ENCODE results near the gene ABCC3.

ABCC3 gene

DNA sequence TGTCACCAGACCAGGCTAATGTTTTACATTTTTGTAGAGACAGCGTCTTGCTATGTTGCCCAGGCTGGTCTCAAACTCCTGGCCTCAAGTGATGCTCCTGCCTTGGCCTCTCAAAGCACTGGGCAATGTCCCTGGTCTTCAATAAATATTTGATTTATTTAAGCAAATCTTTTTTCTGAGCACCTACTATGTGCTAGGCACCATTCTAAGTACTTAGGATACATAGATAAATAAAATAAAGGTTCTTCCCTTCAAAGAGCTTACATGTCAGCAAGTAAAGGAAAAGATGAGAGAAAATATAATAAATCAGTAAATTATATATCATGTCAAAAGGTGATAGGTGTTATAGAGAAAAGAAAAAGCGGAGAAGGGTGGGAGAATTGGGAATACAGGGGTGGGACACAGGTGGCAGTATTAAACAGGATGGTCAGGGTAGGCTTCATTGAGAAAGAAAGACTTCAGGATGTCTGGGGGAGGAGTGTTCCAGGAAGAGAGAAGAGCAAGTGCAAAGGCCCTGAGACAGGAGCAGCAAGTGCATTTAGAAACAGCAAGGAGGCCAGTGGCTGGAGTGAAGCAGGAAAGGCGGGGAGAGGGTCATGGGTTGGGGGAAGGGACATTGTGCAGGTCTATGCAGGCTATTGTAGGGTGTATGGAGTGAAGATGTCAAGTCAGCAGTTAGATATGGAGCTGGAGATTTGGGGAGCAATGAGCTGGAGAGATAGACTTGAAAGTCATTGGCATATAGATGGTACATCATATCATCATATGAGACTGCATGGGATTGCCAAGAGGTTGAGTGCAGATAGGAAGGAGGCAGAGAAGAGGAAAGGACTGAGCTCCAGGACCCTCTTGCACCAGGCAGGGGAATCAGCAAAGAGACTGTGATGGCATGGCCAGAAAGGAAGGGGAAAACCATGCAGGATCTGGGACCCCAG, 11.3 kb downstream of the ABCC3 start:
- no peak for DNase-seq (ENCODE audit: low spot score)
- TF ChIP-seq, protein P1, sequence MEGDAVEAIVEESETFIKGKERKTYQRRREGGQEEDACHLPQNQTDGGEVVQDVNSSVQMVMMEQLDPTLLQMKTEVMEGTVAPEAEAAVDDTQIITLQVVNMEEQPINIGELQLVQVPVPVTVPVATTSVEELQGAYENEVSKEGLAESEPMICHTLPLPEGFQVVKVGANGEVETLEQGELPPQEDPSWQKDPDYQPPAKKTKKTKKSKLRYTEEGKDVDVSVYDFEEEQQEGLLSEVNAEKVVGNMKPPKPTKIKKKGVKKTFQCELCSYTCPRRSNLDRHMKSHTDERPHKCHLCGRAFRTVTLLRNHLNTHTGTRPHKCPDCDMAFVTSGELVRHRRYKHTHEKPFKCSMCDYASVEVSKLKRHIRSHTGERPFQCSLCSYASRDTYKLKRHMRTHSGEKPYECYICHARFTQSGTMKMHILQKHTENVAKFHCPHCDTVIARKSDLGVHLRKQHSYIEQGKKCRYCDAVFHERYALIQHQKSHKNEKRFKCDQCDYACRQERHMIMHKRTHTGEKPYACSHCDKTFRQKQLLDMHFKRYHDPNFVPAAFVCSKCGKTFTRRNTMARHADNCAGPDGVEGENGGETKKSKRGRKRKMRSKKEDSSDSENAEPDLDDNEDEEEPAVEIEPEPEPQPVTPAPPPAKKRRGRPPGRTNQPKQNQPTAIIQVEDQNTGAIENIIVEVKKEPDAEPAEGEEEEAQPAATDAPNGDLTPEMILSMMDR (IDR thresholded peaks at IDR 0.05; ENCODE audit: extremely low read depth, missing control alignments) = no peak

DNA sequence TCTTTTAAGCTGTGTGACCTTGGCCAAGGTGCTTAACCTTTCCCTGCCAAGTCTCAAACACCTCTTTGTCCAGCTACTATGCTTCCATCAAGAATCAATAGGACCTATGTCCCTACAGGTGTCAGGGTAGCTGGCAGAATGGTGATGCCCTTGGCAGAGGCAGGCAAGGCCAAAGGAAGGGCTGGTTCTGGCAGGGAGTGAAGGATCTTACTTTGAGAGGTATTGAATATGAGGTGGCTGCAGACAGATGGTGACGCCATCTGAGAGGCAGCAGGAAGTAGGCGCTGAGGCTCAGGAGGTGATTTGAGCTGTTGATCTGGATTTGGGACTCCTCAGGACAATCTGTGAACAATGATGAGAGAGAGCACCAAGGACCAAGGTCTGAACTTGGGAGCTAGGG, 12.5 kb downstream of the ABCC3 start:
- TF ChIP-seq, protein P1 (IDR thresholded peaks at IDR 0.05; ENCODE audit: extremely low read depth, missing control alignments) = no peak
- no peak for DNase-seq (ENCODE audit: low spot score)

DNA sequence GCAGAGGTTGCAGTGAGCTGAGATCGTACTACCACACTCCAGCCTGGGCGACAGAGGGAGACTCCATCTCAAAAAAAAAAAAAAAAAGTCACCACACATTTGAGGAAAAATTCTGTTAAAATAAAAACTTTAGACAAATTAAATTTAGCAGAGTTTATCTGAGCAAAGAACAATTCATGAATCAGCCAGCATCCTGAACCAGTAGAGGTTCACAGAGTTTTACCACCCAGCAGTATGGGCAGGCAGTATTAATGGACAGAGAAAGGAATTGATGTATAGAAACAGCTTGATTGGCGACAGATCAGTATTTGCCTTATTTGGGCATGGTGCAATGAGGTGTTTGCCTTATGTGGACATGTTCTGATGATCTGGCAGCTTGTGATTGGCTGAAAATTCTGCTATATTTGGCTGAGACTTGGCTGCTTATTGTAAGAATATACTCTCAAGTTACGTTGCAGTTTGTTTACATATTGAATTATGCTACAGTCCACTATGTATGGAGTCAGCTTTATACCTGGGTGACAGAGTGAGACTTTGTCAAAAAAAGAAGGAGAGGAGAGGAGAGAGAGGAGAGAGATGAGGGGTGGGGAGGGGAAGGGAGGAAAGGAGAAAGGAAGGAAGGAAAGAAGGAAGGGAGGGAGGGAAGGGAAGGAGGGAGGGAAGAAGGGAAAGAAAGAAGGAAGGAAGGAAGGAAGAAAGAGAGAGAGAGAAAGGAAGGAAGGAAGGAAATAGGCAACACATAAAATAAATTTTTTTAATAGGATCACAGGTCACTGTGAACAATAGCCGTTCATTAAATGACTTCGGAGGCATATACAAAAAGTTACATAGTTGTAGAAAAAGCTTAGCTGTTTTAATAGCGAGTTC, 14.6 kb downstream of the ABCC3 start:
- TF ChIP-seq, protein P1 (IDR thresholded peaks at IDR 0.05; ENCODE audit: extremely low read depth, missing control alignments) = no peak
- DNase-seq (ENCODE audit: low spot score) = no peak

DNA sequence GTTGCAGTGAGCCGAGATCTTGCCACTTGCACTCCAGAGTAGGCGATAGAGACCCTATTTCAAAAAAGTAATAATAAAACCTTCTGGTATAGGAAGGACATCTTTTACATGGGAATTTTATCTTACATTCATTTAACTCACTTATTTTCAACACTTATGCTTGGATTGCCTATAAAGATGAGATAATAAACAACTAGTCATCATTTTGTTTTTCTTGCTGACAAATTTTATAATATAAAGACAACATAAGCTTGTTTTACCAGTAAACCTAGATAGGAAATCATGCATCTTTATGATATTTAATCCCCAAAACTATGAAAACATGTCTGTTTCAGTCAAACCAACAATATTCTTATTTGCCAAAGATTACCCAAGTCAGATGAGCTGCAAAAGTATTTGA, 17.0 kb downstream of the ABCC3 start:
- TF ChIP-seq, protein P1 (IDR thresholded peaks at IDR 0.05; ENCODE audit: extremely low read depth, missing control alignments) = no peak
- DNase-seq (ENCODE audit: low spot score) = no peak

DNA sequence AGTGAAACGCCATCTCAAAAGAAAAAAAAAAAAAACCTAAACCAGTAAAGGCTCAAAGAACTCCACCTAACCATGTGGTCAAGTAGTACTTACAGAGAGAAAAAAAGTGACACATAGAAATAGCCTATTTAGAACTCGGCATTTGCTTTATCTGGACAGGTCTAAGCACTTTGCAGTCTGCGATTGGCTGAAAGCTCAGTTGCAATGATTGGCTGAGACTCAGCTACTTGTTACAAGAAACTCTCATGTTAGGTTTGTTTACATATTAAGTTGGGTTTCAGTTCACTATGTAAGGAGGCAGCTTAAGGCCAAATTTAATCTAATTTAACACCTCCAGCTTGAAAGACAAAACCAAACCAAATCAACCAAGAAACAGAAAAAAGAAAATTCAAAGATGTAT, 19.1 kb downstream of the ABCC3 start:
- no peak for DNase-seq (ENCODE audit: low spot score)
- TF ChIP-seq, protein P1 (IDR thresholded peaks at IDR 0.05; ENCODE audit: extremely low read depth, missing control alignments) = no peak

DNA sequence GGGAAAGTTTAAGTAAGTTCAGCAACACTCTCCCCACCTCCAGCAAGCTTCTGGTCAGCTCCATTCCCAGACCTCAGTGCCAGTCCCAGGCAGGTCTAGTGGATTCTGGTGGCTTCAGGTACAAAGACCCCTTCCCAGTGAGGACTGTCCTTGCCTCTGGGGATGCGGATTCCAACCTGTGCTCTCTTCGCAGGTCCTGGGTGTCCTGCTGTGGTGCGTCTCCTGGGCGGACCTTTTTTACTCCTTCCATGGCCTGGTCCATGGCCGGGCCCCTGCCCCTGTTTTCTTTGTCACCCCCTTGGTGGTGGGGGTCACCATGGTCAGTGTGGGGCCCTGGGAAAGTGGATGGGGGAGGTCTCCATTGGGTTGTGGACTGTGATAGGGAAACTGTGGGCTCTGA, 21.8 kb downstream of the ABCC3 start:
- TF ChIP-seq, protein P1 (IDR thresholded peaks at IDR 0.05; ENCODE audit: extremely low read depth, missing control alignments) = no peak
- DNase-seq (ENCODE audit: low spot score) = no peak

DNA sequence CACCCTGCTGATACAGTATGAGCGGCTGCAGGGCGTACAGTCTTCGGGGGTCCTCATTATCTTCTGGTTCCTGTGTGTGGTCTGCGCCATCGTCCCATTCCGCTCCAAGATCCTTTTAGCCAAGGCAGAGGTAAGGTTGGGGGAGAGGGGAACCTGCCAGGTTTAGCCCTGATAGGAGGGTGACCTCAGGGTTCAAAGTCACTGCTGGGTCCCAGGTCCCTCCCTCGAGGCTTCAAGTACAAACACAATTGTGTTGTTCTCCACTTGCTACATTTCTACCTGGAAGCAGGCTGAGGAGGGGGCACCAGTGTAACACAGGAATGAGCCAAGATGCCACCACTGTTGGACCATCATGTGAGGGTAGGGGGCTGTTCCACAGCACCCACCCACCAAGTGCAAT, 22.4 kb downstream of the ABCC3 start:
- TF ChIP-seq, protein P1 (IDR thresholded peaks at IDR 0.05; ENCODE audit: extremely low read depth, missing control alignments) = no peak
- DNase-seq (ENCODE audit: low spot score) = no peak
